Caco-2 (cell line): ENCODE data around the gene TSPAN32. TPM values are rescaled to one million over a fixed set of nuclear protein-coding genes. Genes with fewer than 3 reads are reported as not detected.
A peak's percentile ranks its signal among the peaks of the same experiment; 100 is the strongest.

ENCODE experiments used
- BruUV-seq: library from RNA; stranded (reverse); fragments of 400-500 nt; replicated peaks from 2 replicates; lab custom pipeline; 2021; lab: Mats Ljungman, UMichigan
- CTCF ChIA-PET: fragments of 300-600 bp; sonication (Branson Sonifier 250); formaldehyde crosslinking; loops from one replicate; lab custom pipeline; 2022; ENCODE audit warnings: antibody characterized with exemption; lab: Charles Lee
- POLR2A ChIA-PET: fragments of 300-600 bp; sonication (Branson Sonifier 250); formaldehyde crosslinking; loops from one replicate; lab custom pipeline; 2022; ENCODE audit warnings: antibody characterized with exemption; lab: Charles Lee
- DNase-seq, 2 experiments: peaks; one replicate each; pipeline versions ENCODE4 v3.0.0 to v3.0.0-alpha.2; 2020 to 2022
- H3K27me3 ChIP-seq: replicated peaks from 2 replicates; pipeline ENCODE4 v1.6.0; 2011; ENCODE audit warnings: low read length; ENCODE audit not compliant: control insufficient read depth, insufficient read depth
- H3K36me3 ChIP-seq: 2 replicates; pipeline ENCODE4 v1.5.1; 2011; ENCODE audit warnings: low read length; ENCODE audit not compliant: control insufficient read depth, insufficient read depth
- H3K4me1 ChIP-seq: fragments of 250-450 bp; sonication (Bioruptor Pico); 2 replicates; pipeline ENCODE4 v1.5.1; 2020; ENCODE audit warnings: mild to moderate bottlenecking
- H3K4me3 ChIP-seq: 2 replicates; pipeline ENCODE4 v1.5.1; 2011; ENCODE audit warnings: low read depth, mild to moderate bottlenecking, control low read depth, low read length
- H3K9me3 ChIP-seq: fragments of 250-450 bp; sonication (Bioruptor Pico); 2 replicates; pipeline ENCODE4 v1.5.1; 2020; ENCODE audit warnings: mild to moderate bottlenecking, moderate library complexity
- H3K27ac Mint-ChIP-seq: one replicate; pipeline ENCODE4 v1.8.0; 2022; ENCODE audit warnings: mixed read lengths; ENCODE audit not compliant: unreplicated experiment
- H3K27me3 Mint-ChIP-seq: one replicate; pipeline ENCODE4 v1.8.0; 2022; ENCODE audit warnings: mixed read lengths; ENCODE audit not compliant: insufficient read depth, unreplicated experiment
- H3K36me3 Mint-ChIP-seq: one replicate; pipeline ENCODE4 v1.8.0; 2022; ENCODE audit warnings: mild to moderate bottlenecking, mixed read lengths; ENCODE audit not compliant: insufficient read depth, unreplicated experiment
- H3K4me1 Mint-ChIP-seq: one replicate; pipeline ENCODE4 v1.8.0; 2022; ENCODE audit warnings: low read depth, mixed read lengths; ENCODE audit not compliant: unreplicated experiment
- H3K4me3 Mint-ChIP-seq: one replicate; pipeline ENCODE4 v1.8.0; 2022; ENCODE audit warnings: mild to moderate bottlenecking, moderate library complexity, mixed read lengths; ENCODE audit not compliant: unreplicated experiment
- H3K9me3 Mint-ChIP-seq: one replicate; pipeline ENCODE4 v1.8.0; 2022; ENCODE audit warnings: mixed read lengths; ENCODE audit not compliant: unreplicated experiment
- intact Hi-C: fragments of 100-400 bp; cut with micrococcal nuclease; formaldehyde crosslinking; loops from one replicate; pipeline ENCODE4 v1.10.0; 2022; ENCODE audit not compliant: unreplicated experiment
- total RNA-seq: library from RNA; stranded (reverse); gene quantifications from 2 replicates; pipeline ENCODE4 v1.2.3, GENCODE V29; 2022
- TF ChIP-seq, protein P1 (sequence below), 2 experiments: fragments of 200-600 bp in 1 of 2; IDR thresholded peaks; 1 replicate in 1 of 2; 2 replicates in 1 of 2; pipeline versions ENCODE4 v1.5.1 to v1.8.0; 2011 to 2022; ENCODE audit warnings: antibody characterized with exemption in 1 of 2, control low read depth in 1 of 2, inconsistent platforms in 1 of 2, low read depth in 1 of 2, low read length in 1 of 2, mild to moderate bottlenecking in 1 of 2, moderate library complexity in 1 of 2; ENCODE audit not compliant: insufficient read depth in 1 of 2, severe bottlenecking in 1 of 2, unreplicated experiment in 1 of 2

TSPAN32 gene
- total RNA-seq, 1 experiment from 2014 or later: 1.2 TPM

GRCh38 chr11:2294926-2295290, 6.9 kb upstream of the TSPAN32 start:
- Mint-ChIP-seq H3K36me3 (no peaks in the 10 kb centered on the region), H3K4me3 (no peak overlapping the region), H3K4me1 (peaks cover 7% of the 10 kb centered on the region), H3K27me3 (no peaks in the 10 kb centered on the region), H3K27ac (no peak overlapping the region), H3K9me3 (no peaks in the 10 kb centered on the region)
- CTCF ChIA-PET: no interaction called here
- Histone ChIP-seq H3K4me3 (no peak overlapping the region), H3K27me3 (no peaks in the 10 kb centered on the region), H3K9me3 (no peaks in the 10 kb centered on the region), H3K36me3 (no peaks in the 10 kb centered on the region), H3K4me1 (peaks cover 10% of the 10 kb centered on the region)
- intact Hi-C loops: loop anchor here (5.0 kb wide), 1 partner anchor 78 kb away; no protein-coding TSS in a partner anchor
- peak in 1 of 2 experiments; percentile 15 for DNase-seq
- no TSS peak for BruUV-seq
- POLR2A ChIA-PET: no interaction called here
- TF ChIP-seq, protein P1, sequence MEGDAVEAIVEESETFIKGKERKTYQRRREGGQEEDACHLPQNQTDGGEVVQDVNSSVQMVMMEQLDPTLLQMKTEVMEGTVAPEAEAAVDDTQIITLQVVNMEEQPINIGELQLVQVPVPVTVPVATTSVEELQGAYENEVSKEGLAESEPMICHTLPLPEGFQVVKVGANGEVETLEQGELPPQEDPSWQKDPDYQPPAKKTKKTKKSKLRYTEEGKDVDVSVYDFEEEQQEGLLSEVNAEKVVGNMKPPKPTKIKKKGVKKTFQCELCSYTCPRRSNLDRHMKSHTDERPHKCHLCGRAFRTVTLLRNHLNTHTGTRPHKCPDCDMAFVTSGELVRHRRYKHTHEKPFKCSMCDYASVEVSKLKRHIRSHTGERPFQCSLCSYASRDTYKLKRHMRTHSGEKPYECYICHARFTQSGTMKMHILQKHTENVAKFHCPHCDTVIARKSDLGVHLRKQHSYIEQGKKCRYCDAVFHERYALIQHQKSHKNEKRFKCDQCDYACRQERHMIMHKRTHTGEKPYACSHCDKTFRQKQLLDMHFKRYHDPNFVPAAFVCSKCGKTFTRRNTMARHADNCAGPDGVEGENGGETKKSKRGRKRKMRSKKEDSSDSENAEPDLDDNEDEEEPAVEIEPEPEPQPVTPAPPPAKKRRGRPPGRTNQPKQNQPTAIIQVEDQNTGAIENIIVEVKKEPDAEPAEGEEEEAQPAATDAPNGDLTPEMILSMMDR (IDR thresholded peaks at IDR 0.05; ENCODE audit: insufficient read depth in 1 of 2, low read depth in 1 of 2, low read length in 1 of 2, severe bottlenecking in 1 of 2, unreplicated experiment in 1 of 2): no peak

- no peaks in the 10 kb centered on the region for H3K36me3 Mint-ChIP-seq
- H3K27me3 ChIP-seq: no peaks in the 10 kb centered on the region
Observed at GRCh38 chr11:2295971-2296912, 5.6 kb upstream of the TSPAN32 start.

More at GRCh38 chr11:2295971-2296912, 5.6 kb upstream of the TSPAN32 start:
- Histone ChIP-seq H3K4me1 (peaks cover 10% of the 10 kb centered on the region), H3K4me3 (no peak overlapping the region), H3K9me3 (no peaks in the 10 kb centered on the region), H3K36me3 (no peaks in the 10 kb centered on the region)
- intact Hi-C loops: loop anchor here (5.0 kb wide), 1 partner anchor 79 kb away; no protein-coding TSS in a partner anchor
- Mint-ChIP-seq H3K27me3 (no peaks in the 10 kb centered on the region), H3K4me3 (no peak overlapping the region), H3K4me1 (peaks cover 7% of the 10 kb centered on the region), H3K27ac (no peak overlapping the region), H3K9me3 (no peaks in the 10 kb centered on the region)
- POLR2A ChIA-PET: no interaction called here
- TF ChIP-seq, protein P1 (IDR thresholded peaks at IDR 0.05; ENCODE audit: insufficient read depth in 1 of 2, low read depth in 1 of 2, low read length in 1 of 2, severe bottlenecking in 1 of 2, unreplicated experiment in 1 of 2): no peak
- CTCF ChIA-PET: no interaction called here
- peak in 1 of 2 experiments; percentile 27 for DNase-seq
- no TSS peak for BruUV-seq
